ENCODE data around the gene KLHL29. TPM values are rescaled to one million over a fixed set of nuclear protein-coding genes. Genes with fewer than 3 reads are reported as not detected.

Gene KLHL29
- total RNA-seq, 1 donor from 2014 or later = 2.2 TPM

- intact Hi-C loops (cut with micrococcal nuclease) = loop anchor here (2.0 to 5.0 kb wide), 2 partner anchors 162 to 369 kb away; no protein-coding TSS in a partner anchor
Measured at GRCh38 chr2:23566241-23567142, 181.5 kb downstream of the KLHL29 start.

GRCh38 chr2:23567161-23567756 is 182.3 kb downstream of the KLHL29 start:
- intact Hi-C loops (cut with micrococcal nuclease) = loop anchor here (2.0 to 5.0 kb wide), 2 partner anchors 162 to 370 kb away; no protein-coding TSS in a partner anchor

GRCh38 chr2:23568211-23568610 is 183.2 kb downstream of the KLHL29 start:
- intact Hi-C loops (cut with micrococcal nuclease) = loop anchor here (5.0 kb wide), 1 partner anchor 371 kb away; no protein-coding TSS in a partner anchor

GRCh38 chr2:23568626-23569190 is 183.7 kb downstream of the KLHL29 start:
- intact Hi-C loops (cut with micrococcal nuclease) = loop anchor here (5.0 kb wide), 1 partner anchor 371 kb away; no protein-coding TSS in a partner anchor

GRCh38 chr2:23569761-23570365 is 184.9 kb downstream of the KLHL29 start:
- intact Hi-C loops (cut with micrococcal nuclease) = loop anchor here (5.0 kb wide), 1 partner anchor 373 kb away; no protein-coding TSS in a partner anchor

- intact Hi-C loops (cut with micrococcal nuclease) = no loop called here
Measured at GRCh38 chr2:23571085-23571484, 186.1 kb downstream of the KLHL29 start.

GRCh38 chr2:23571527-23572282 is 186.7 kb downstream of the KLHL29 start:
- intact Hi-C loops (cut with micrococcal nuclease) = no loop called here

- intact Hi-C loops (cut with micrococcal nuclease) = no loop called here
Measured at GRCh38 chr2:23574919-23575654, 190.1 kb downstream of the KLHL29 start.

GRCh38 chr2:23578964-23579671 is 194.1 kb downstream of the KLHL29 start:
- intact Hi-C loops (cut with micrococcal nuclease) = no loop called here

GRCh38 chr2:23579674-23580073 is 194.7 kb downstream of the KLHL29 start:
- intact Hi-C loops (cut with micrococcal nuclease) = no loop called here

- intact Hi-C loops (cut with micrococcal nuclease) = no loop called here
Measured at GRCh38 chr2:23583467-23583866, 198.5 kb downstream of the KLHL29 start.

GRCh38 chr2:23584054-23584745 is 199.2 kb downstream of the KLHL29 start:
- intact Hi-C loops (cut with micrococcal nuclease) = no loop called here

- intact Hi-C loops (cut with micrococcal nuclease) = no loop called here
Measured at GRCh38 chr2:23585273-23586170, 200.5 kb downstream of the KLHL29 start.

- intact Hi-C loops (cut with micrococcal nuclease) = no loop called here
Measured at GRCh38 chr2:23586741-23587306, 201.8 kb downstream of the KLHL29 start.

- intact Hi-C loops (cut with micrococcal nuclease) = no loop called here
Measured at GRCh38 chr2:23587341-23587880, 202.4 kb downstream of the KLHL29 start.

GRCh38 chr2:23588106-23588505 is 203.1 kb downstream of the KLHL29 start:
- intact Hi-C loops (cut with micrococcal nuclease) = no loop called here

Measured in T-helper 2 cell treated with Interferon-gamma antibody and Interleukin-4, amounts not matched to agents 100 ng/mL and 5 ng/mL, for 36 hours (primary cell).